BJ (cell line): ENCODE data around the gene CHMP5. TPM values are rescaled to one million over a fixed set of nuclear protein-coding genes. Genes with fewer than 3 reads are reported as not detected.

Experiments
- CTCF ChIA-PET: fragments of 350-600 bp; formaldehyde crosslinking; extraction: SDS; loops from one replicate; lab custom pipeline; 2021; ENCODE audit warnings: antibody characterized with exemption, inconsistent platforms; lab: Yijun Ruan, JAX
- POLR2A ChIA-PET: fragments of 300-600 bp; sonication (Branson Sonifier 250); formaldehyde crosslinking; extraction: SDS; loops from one replicate; lab custom pipeline; 2021; ENCODE audit warnings: antibody characterized with exemption; lab: Charles Lee
- DNase-seq: peaks from one replicate; pipeline ENCODE4 v3.0.0-alpha.2; 2011; ENCODE audit warnings: low read depth
- H3K27me3 ChIP-seq: 2 replicates; pipeline ENCODE4 v1.6.0; 2011; ENCODE audit warnings: low read length; ENCODE audit not compliant: control insufficient read depth, insufficient read depth
- H3K36me3 ChIP-seq: 2 replicates; pipeline ENCODE4 v1.5.1; 2011; ENCODE audit warnings: low read length; ENCODE audit not compliant: control insufficient read depth, insufficient read depth
- H3K4me3 ChIP-seq: 2 replicates; pipeline ENCODE4 v1.5.1; 2011; ENCODE audit warnings: low read depth, mild to moderate bottlenecking, control low read depth, low read length
- polyA minus RNA-seq: library from RNA; depleted of rRNA, polyadenylated mRNA; stranded (reverse); fragments of >200 nt; gene quantifications from 2 replicates; pipeline ENCODE4 v1.2.3, GENCODE V29; 2011; rRNA and poly(A)+ RNA removed
- polyA plus RNA-seq: library from polyadenylated mRNA; depleted of rRNA; stranded (reverse); fragments of >200 nt; gene quantifications from 2 replicates; pipeline ENCODE4 v1.2.3, GENCODE V29; 2011; rRNA removed
- TF ChIP-seq, protein P1 (sequence below): IDR thresholded peaks from 2 replicates; pipeline ENCODE4 v1.5.1; 2011; ENCODE audit warnings: low read depth, mild to moderate bottlenecking, control low read depth, inconsistent platforms, low read length, moderate library complexity; ENCODE audit not compliant: insufficient read depth

Gene CHMP5
- polyA plus RNA-seq (37.6 and 84.9 TPM in 2 replicates), polyA minus RNA-seq (8.2 and 10.1 TPM in 2 replicates)

DNA sequence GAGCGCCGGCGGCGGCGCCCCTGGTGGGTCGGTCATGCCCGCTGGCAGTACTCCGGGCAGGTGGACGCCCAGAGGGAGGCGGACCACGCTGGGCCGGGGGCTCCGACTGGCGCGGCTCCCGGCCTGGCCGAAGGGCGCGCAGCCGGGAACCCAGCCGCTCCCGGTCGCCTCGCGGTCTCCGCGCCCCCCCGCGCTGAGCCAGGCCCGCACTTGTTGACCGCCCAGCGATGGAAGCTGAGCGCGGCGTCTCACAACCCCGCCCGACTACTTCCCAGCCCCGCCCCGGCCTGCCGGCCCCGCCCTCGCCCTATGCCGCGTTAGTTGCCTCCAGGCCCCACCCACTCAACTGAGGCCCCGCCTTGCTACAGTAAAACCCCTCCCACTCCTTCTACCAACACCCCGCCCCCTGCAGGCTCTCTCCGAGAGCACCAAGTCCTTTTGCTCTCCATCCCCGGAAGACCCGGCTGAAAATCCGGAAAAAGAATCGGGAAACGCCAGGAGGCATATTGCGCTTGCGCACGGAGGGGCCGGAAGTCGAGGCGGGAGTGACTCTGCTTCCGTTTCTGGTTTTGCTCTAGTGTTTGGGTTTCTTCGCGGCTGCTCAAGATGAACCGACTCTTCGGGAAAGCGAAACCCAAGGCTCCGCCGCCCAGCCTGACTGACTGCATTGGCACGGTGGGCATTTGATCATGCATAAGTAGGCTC lies at the start of gene CHMP5, which contains the start of gene BAG1:
Gene CHMP5 (plus strand): TSS at position 577 of the 705 bp plus-strand sequence. CDS start 30 bp downstream, at position 607.
Gene BAG1 (minus strand): TSS at position 236 of the 705 bp plus-strand sequence.
- TF ChIP-seq, protein P1, sequence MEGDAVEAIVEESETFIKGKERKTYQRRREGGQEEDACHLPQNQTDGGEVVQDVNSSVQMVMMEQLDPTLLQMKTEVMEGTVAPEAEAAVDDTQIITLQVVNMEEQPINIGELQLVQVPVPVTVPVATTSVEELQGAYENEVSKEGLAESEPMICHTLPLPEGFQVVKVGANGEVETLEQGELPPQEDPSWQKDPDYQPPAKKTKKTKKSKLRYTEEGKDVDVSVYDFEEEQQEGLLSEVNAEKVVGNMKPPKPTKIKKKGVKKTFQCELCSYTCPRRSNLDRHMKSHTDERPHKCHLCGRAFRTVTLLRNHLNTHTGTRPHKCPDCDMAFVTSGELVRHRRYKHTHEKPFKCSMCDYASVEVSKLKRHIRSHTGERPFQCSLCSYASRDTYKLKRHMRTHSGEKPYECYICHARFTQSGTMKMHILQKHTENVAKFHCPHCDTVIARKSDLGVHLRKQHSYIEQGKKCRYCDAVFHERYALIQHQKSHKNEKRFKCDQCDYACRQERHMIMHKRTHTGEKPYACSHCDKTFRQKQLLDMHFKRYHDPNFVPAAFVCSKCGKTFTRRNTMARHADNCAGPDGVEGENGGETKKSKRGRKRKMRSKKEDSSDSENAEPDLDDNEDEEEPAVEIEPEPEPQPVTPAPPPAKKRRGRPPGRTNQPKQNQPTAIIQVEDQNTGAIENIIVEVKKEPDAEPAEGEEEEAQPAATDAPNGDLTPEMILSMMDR = peak; percentile 49
- peak within 1 kb of the TSS; percentile 95 for H3K4me3 ChIP-seq
- peak; percentile 97 for DNase-seq
- ChIA-PET CTCF (interaction anchor here (0.5 to 1.1 kb wide), 6 partner anchors 9 to 68 kb away, joined by 3 to 4 read pairs (median 3); no protein-coding TSS in a partner anchor), POLR2A (no interaction called here)
- H3K27me3 ChIP-seq = no peaks in the 10 kb centered on the region
- H3K36me3 ChIP-seq = peaks cover 4% of the 10 kb centered on the region

GRCh38 chr9:33220681-33221567 lies 43.9 kb upstream of the CHMP5 start:
- DNase-seq = no peak
- H3K36me3 ChIP-seq = no peaks in the 10 kb centered on the region
- peaks cover 12% of the 10 kb centered on the region for H3K27me3 ChIP-seq
- CTCF ChIA-PET = no interaction called here
- TF ChIP-seq, protein P1 = no peak
- H3K4me3 ChIP-seq = no peak overlapping the region
- POLR2A ChIA-PET = no interaction called here

GRCh38 chr9:33221568-33221884 lies 43.3 kb upstream of the CHMP5 start:
- Histone ChIP-seq H3K36me3 (no peaks in the 10 kb centered on the region), H3K4me3 (no peak overlapping the region), H3K27me3 (peaks cover 9% of the 10 kb centered on the region)
- no peak for DNase-seq
- ChIA-PET POLR2A (no interaction called here), CTCF (interaction anchor here (1.2 kb wide), 1 partner anchor 19 kb away, joined by 3 read pairs; no protein-coding TSS in a partner anchor)
- TF ChIP-seq, protein P1 = no peak

- CTCF ChIA-PET = interaction anchor here (0.8 to 1.2 kb wide), 2 partner anchors 19 to 55 kb away, joined by 3 read pairs; partner anchors contain the start of gene B4GALT1
Observed at GRCh38 chr9:33222031-33222430, 42.8 kb upstream of the CHMP5 start.

More at GRCh38 chr9:33222031-33222430, 42.8 kb upstream of the CHMP5 start:
- Histone ChIP-seq H3K36me3 (no peaks in the 10 kb centered on the region), H3K4me3 (no peak overlapping the region), H3K27me3 (peaks cover 6% of the 10 kb centered on the region)
- POLR2A ChIA-PET = no interaction called here
- no peak for DNase-seq
- TF ChIP-seq, protein P1 = no peak
